ENCODE measurements around the gene PRDM13.
"Not testable (repeated sequence)": the region's sequence is repeated elsewhere in the genome, so short reads cannot be mapped to it uniquely, and the experiment has no call there.

Gene PRDM13

DNA sequence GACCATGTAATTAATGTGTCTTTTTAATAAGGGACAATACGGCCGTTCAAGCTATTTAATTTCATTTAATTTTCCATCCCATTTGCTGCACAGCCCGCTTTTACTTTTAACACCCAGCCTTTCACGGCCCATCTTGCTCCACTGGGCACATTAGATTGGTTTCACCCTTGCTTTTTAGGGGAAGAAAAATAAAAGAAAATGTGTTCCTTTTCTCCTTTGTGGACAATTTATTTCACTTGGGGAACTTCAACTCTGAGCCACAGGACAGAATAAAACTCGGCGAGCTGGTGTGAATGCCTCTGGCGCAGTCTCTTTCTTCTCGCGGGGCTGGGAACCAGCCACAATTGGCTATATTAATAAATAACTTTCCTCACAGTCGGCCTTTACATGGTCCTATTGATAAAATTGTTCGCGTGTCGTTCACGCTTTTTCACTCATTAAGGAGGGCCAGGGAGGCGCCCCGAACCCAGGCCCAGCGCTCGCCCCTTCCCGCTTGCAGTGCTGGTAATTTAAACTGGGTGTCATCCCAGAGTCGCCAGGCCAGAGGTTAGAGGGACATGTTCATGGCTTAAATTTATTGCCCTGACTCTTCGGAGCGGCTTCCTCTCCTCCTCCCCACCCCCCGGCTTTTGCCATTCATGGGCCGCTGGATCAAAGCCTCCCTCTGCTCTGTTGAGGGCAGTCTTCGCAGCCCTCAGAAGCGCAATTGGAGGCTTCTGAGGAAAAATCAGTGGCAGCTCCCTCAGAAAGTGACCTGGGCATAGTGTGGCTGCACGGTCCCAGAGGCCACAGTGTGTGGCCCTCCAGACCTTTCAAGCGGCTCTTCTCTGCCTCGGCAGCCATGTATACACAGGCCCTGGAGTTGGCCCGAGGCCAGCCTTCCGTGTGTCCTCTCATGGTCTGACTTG lies 2.2 kb upstream of the PRDM13 start:
- no peak for DNase-seq

DNA sequence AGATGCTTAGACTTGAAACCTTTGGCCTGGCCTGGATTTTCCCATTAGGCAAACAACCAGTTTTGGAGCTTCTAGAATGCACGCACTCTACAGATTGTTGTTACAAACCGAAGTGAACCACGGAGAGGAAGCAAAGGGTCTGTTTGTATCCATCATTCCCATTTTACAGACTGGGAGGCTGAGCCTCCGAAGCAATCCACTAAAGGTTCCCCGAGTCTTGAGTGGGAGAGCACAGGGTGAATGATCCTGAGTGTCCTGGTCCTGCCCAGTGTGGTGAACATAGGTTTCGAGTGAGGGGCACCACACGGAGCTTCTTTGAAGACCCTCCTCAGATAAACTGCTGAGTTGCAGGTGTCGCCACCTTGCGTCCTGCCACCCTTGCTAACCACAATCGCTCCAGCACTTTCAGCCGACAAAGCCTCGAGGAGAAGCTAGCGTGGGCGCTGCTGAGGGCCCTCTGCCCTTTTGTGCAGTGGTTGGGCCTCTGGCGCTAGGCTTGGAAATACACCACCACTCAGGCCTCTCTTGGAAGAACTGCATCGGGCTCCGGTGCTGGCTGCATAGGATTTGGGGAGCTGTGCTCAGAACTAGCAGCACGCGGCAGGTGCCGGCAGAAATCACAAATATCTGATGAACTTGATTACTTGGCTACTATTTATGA lies 1.4 kb upstream of the PRDM13 start:
- DNase-seq, result no peak

DNA sequence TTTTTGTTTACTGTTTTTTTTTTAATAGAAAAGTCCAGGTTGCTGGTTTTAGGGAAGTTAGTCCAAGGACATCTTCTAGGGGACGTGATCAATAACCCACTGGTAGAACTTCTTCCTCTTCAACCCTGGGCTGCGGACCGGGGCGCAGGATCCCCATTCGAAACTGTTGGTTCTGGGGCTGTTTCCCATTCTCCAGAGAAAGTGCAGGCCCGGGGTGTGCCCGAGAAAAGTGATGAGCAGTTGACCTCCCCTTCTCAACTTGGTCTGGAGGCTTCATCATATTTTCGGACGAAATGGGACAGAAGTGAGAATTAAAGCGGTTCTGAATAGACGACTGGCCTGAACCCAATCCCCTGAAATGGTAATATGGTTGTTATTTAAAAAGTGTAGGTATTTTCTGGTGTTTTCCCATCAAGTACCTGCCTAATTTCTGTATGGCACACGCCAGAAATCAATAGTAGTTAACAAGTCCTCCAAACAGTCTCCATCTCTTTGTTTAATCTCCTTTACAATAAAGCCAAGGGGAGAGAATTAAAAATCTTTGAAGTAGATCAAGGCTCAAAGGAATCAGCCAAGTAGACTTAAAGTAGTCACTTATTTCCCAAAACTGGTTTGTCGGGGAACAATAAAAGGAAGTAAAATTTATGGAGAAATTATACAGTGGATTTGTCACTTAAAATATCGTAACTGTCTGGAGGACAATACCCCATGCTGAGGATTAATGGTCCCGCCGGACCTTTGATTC lies 550 bp upstream of the PRDM13 start:
- DNase-seq, result no peak

- DNase-seq, result no peak
Measured at GRCh38 chr6:99607416-99608036, 893 bp downstream of the PRDM13 start.

GRCh38 chr6:99608059-99608885 lies 1.6 kb downstream of the PRDM13 start:
- no peak for DNase-seq

DNA sequence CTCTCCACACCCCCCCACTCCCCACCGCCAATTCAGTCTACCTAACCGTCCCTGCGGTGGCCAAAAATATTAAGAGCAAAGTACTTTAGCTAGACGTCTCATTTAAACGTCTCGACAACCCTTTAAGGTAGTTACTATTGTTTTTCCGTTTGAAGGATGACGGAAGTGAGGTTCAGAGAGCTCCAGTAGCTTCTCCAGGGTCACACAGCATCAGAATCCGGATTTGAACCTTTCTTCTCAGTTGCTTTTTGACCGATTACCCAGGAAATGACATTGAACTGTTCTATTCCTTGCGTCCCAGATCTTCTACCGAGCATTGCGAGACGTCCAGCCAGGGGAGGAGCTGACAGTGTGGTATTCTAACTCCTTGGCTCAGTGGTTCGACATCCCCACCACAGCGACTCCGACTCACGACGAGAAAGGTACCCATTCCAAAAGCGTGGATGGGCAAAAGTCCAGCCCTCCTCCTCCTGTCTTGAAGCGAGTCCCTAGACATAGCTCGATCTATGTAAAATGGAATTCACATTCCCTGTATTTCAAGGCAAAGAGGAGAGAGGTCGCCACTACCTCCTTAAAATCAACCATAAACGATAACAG lies 2.4 kb downstream of the PRDM13 start:
- DNase-seq, result no peak

DNA sequence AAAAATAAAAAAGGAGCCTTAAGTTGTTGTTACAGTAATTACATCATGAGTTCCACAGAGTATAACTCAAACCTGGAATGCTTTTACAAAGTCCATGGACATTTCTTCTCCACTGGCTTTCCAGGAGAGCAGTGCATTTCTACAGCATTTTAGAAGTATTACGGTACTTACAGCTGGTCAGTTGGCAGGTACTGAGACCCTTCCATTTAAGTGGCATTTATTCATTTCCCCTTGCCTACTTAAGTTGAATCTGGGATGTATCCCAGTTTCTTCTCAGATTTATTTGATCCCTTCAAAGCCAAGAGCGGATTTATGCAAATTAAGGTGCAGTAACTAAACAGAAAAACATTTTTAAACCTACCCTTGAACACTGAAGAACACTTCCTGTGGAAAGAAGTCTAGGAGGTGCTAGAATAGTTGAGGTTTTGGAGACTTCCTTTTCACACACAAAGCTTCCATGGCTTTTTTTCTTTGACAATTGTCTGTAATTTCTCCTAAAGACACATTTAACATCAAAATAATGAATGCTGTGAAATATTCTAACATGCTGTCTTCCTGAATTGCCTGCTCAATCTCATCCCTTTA lies 3.4 kb downstream of the PRDM13 start:
- DNase-seq, result no peak

DNA sequence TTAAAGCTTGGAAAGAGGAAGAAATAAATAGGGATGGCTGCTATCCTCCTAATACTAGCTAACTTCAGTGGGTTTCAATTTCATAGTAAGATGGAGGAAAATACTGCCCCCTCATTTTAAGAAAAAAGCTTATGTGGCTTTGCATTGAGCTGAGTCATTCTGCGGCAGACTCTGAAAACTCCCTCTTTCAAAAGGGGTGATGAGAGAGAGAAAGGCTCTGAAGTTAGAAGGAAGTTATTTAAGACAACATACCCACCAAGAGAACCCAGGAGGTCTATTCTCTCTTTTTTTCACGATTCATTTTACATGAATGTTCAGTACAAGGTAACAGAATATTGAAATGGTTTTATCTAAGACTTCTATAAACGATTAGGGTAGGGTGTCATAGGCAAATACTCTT lies 4.5 kb downstream of the PRDM13 start:
- no peak for DNase-seq

GRCh38 chr6:99612551-99613408 lies 6.1 kb downstream of the PRDM13 start:
- peak in 1 of 3 experiments; percentile 21 for DNase-seq

DNA sequence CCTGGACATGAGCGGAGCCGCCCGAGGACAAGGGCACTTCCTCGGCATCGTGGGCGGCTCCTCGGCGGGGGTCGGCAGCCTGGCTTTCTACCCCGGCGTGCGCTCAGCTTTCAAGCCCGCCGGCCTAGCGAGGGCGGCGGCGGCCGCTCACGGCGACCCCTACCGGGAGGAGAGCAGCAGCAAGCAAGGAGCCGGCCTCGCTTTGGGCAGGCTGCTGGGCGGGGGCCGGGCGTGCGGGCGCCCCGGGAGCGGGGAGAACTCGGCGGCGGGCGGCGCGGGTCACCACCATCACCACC lies 6.7 kb downstream of the PRDM13 start:
- DNase-seq, result peak in 1 of 3 experiments; percentile 72

DNA sequence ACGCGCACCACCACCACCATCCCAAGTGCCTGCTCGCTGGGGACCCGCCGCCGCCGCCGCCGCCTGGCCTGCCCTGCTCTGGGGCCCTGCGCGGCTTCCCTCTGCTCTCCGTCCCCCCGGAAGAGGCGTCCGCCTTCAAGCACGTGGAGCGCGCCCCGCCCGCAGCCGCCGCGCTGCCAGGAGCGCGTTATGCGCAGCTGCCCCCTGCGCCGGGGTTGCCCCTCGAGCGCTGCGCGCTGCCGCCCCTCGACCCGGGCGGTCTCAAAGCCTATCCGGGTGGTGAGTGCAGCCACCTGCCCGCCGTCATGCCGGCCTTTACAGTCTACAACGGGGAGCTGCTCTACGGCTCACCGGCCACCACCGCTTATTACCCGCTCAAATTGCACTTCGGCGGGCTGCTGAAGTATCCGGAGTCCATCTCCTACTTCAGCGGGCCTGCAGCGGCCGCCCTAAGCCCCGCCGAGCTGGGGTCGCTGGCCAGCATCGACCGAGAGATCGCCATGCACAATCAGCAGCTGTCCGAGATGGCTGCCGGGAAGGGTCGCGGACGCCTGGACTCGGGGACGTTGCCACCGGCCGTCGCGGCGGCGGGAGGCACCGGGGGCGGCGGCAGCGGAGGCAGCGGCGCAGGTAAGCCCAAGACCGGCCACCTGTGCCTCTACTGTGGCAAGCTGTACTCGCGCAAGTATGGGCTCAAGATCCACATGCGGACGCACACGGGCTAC lies 7.2 kb downstream of the PRDM13 start:
- DNase-seq, result peak; percentile 45 to 84 (median 81)

- DNase-seq, result peak; percentile 44 to 87 (median 84)
Measured at GRCh38 chr6:99614430-99615186, 8.0 kb downstream of the PRDM13 start.

DNA sequence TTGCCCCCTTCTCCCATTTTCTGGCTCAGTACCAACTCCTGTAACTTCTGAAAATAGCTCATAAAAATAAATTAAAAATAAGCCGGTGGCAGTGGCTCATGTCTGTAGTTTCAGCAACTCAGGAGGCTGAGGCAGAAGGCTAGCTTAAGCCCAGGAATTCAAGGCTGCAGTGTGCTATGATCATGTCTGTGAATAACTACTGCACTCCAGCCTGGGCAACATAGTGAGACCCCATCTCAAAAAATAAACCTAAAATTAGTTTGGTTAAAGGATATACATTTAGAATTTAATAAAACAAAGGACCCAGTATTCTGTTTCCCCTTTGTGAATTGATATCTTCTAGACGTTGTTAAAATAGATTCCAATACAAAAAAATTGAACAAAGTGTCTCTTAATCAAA lies 10.5 kb downstream of the PRDM13 start:
- no peak for DNase-seq

DNA sequence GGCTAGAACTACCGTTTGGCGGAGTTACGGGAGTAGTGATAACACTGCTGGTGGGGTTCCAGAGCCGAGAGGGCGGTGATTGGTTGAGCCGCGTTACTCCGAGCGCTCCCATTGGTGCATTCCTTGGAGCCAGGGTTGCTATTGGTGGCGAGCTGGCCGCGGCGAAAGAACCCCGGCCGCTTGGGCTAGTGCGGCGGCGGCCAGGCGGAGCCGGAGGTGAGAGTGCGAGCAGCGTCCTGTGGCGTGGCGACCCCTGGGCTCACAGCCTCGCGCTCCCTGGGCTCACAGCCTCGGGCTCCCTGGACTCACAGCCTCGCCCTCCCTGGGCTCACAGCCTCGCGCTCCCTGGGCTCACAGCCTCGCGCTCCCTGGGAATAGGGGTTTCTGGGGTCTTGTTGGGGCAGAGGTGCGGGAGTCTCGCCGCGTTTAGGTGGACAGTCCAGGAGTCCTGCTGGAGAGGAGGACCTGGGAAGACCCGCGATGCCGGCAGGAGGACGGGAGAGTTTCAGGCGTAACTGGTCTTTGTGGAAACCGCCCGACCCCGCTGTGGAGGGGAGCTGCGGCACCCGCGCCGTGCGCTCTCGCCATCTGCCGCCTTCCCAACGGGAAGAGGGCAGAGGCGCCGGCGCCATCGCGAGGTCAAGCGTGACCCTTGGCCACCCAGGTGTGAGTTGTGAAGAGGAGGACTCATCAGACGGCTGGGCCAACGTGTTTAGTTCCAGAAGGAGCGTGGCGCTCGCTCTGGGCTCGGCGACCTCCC lies 12.2 kb downstream of the PRDM13 start:
- DNase-seq, result no peak

DNA sequence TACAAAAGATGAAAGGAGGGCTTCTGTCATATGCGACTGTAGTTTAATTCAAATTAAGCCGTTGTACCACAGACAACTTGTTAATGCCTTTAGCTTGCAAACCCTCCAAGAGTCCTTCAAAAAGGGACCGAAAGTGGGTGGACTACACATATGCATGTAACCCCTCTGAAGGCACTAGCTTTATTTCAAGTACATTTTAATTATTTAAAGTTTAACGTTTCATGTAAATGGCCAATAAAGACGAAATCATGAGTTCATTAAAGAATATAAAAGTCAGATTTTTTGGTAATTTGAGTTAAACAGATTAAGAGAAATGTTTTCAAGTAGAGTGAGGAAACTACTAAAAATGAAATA lies 12.8 kb downstream of the PRDM13 start:
- DNase-seq, result no peak

DNA sequence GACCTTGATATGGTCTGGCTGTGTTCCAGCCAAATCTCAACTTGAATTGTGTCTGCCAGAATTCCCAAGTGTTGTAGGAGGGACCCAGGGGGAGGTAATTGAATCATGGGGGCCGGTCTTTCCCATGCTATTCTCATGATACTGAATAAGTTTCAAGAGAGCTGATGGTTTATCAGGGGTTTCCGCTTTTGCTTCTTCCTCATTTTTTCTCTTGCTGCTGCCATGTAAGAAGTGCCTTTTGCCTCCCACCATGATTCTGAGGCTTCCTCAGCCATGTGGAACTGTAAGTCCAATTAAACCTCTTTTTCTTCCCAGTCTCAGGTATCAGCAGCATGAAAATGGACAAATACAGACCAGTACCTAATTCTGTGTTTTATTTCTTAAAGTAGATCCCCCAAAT lies 15.4 kb downstream of the PRDM13 start:
- not testable (repeated sequence) for DNase-seq

DNA sequence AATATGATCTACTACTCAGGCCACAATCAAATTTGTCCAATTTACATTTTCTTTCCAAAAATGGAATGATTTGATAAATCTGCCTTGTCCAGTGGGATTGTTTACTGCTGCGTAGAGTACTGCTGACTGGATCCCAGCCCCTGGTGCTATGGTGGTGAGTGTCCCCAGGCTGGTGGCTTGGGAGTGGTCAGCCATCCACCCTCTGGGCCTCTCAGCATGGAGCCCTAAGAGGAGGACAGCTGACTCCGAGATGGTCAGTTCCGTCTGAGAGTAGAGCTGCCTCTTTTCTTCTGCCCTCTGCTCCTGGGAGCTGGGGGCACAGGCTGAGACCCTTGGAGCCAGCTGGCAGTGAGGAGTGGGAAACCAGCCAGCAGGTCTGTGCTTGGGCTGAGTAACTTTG lies 22.7 kb downstream of the PRDM13 start:
- DNase-seq, result no peak

DNA sequence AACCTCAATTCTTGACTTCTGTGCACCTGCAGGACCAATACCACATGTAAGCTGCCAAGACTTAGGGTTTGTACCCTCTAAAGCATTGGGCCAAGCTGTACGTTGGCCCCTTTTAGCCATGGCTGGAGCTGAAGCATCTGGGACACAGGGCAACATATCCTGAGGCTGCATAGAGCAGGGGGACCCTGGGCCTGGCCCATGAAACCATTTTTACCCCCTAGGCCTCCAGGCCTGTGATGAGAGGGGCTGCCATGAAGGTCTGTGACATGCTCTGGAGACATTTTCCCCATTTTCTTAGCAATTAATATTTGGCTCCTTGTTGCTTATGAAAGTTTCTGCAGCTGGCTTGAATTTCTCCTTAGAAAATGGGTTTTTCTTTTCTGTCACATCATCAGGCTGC lies 31.0 kb downstream of the PRDM13 start:
- DNase-seq, result no peak
